Middle frontal gyrus (tissue), 1 donor: ENCODE results near the gene SLC25A26.
"Not testable (repeated sequence)": the region's sequence is repeated elsewhere in the genome, so short reads cannot be mapped to it uniquely, and the experiment has no call there.

ENCODE experiments used
- DNase-seq: peaks from one replicate; pipeline ENCODE4 v3.0.0-alpha.2; 2015; ENCODE audit warnings: low spot score; ENCODE audit errors: extremely low spot score

Gene SLC25A26

DNA sequence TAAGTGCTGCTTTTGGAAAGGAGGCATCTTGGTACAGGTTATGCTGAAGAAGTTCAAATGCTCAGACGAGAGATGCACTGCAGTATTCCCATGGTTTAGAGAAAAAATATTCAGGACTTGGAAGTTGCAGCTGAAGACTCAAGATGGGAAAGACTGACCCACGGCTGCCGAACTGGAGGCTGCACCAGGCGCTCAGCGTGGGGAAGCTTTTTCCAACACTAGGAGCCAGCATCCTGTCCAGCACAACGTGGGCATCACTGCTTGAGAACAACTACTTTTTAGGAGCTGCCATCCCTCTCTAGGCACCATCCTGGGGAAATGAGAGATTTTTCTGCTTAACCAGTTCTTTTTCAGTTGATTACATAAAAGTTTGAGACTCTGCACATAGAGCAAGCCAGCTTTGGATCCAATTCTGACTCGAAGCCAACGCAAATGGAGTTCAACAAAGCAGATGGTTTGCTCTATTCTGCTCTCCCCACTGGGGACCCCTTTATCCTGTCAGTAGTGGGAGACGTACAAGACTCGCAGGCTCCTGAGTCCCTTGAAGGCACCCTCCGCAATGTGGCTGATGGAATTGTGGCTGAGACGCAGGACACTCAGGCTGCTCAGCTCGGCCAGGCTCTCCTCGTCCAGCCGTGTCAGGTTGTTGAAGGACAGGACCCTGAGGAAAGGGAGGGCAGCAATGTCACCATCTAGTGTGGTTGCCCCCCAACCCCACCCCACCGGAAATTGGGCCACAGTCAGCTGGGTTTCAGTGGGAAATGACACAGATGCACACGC lies 186.2 kb downstream of the SLC25A26 start:
- DNase-seq = no peak

DNA sequence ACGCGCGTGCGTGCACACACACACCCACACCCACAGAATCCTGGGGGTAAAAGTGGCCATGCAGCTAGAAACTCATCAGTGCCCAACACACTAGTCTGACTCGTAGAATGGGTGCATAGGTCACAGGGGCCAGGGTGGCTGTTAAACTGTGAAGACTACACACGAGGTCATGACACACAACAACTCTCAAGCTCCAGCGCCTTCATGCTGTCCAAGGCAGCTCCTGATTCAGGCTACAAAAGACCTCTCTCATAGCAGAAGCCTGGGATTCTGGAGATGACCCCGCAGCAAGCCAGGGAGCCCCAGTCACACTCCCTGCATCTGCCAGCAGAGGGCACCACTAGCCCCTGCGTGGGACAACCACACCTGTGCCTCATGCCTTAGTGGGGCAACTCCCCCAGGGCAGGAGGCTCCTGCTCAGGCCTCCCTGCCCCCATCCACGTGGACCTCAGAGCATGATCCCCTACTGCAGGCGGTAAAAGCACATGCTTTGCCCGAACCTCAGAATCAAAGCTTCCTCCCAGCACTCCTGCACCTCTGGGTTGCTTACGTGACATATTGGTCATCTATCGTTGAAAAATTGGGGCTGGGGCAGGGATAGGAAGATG lies 186.9 kb downstream of the SLC25A26 start:
- no peak for DNase-seq

DNA sequence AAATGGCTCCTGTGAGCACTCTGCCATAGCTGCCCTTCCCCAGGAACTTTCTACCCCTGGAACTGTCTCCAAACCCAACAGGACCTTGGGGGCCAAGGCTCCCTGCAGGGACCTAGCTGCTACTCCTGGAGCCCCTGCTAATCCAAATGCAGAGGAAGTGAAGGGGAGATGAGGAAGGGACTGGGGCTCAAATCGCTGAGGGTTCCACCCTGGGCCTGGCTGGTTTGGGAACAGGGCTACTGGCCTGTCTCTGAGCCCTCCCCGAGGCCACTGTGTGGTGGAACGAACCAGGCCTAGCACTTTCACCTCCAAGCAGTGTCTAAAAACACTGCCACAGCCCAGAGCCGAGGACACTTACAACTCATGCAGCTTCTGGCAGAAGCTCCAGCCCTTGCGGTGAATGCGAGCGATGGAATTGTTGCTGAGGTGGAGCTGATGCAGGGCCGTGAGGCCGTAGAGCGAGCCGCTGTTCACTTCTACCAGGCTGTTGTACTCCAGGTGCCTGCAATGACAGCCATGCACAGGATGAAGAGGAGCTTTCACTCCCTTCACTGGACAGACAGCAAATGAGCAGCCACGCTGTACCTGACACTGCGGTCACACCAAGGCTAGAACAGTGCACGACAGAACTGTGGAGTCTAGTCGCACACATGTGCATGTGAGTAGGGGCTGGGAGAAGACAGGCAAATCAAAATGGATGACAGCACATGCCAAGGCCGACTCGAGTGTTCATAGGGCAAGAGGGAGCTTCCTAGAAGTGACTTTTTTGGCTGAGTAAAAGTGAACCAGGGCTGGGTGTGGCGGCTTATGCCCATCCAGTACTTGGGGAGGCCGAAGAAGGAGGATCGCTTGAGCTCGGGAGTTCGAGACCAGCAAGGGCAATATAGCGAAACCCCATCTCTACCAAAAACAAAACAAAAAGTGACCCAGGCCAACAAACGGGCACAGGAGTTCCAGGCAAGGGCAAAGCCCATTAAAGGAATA lies 189.3 kb downstream of the SLC25A26 start:
- DNase-seq = no peak

DNA sequence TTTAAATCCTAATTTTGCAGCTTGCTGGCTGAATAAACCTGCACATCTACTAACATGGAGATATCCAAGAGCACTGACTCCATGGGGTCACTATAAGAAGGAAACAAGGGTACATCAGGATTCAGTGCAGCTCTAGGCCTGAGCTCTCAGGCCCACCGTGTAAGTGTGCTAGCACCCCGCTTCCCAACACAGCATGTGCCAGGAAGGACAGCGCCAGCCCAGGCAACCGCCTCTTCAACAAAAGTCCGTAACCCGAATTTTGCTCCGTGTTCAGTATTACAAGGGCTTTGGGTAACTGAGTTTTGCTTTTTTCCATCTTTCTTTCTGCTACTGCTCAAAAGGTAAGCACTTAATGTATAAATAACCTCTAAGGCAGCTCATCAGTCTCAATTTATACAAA lies 190.2 kb downstream of the SLC25A26 start:
- DNase-seq = no peak

DNA sequence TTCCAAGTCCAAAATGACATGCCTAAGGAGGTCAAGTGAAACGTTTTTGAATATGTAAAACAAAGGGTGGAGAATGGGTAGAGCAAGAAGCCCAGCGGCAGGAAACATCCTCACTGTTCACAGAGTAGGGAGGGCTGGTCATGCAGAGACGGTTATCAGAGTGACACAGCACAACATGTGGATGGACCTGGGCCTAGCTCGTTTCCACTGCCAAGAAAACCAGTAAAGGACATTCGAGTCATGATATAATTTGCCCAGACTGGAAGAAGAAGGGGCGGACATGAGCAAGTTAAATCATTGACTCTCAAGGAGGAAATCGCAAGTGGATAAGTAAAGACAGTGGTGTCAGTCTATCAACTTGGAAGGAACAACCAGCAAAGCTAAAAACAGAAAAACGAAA lies 190.7 kb downstream of the SLC25A26 start:
- no peak for DNase-seq

DNA sequence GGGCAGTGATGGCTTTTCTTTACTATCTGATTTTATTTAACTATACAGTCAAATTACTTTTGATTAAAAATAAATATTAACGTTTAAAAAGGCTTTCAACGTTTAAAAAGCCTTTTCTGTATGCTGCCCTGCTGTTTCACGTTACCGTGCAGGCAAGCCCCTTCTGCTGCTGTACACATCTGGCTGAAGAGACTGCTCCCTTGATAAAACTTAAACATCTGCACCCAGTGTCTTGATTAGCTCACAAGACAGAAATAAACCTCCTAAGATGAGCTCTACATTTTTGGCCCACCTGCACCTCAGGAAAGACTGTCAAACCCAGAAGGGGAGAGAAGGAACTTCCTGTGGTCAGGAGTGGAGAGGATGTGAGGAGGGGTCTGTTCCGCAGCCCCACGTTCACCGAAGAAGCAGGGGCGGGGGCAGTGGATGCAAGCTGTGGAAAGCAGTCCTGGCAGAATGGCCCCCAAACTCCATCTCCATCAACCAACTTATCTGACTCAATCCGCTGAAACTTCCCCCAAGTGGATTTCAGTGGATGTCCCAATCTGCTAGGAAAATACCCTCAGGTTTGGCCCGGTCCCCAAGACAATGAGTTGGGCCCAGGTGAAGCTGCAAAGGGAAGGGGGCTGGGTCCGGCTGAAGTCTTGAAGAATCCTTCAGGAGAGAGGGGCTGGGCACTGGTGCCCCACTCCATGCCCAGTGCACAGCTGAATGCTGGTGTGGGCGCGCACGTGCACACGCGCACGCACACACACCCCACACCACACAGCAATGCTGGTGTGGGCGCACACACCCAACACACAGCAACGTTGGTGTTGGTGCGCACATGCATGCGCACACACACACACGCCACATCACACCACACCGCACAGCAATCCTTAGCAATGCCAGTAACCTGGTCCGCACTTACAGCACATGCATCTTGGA lies 191.4 kb downstream of the SLC25A26 start:
- no peak for DNase-seq

DNA sequence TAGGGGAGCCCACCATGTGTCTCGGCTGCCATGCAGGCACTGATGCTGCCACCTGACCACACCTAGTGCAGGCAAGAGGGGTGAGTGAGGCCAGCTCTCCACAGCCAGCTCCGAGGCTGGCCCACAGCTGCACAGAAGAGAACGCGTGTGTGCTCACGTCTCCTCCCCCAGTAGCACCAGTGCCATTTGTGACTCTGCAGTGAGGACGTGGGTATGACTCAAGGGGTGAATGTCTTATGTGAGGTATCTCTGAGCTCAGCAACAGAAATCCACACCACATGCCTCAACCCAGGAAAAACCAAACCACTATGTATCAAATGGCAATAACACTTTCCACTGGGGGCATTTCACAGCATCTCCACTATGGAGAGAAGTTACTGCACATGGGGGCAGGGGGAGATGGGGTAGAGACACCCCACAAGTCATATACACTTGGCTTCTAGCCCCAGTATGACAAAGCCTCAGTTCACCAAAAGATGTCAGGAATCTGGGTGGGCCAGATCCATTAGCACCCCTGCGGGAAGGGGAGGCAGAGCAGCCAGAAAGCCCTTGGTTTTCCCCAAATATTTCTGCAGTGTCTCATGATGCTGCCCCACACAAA lies 192.4 kb downstream of the SLC25A26 start:
- DNase-seq = no peak

DNA sequence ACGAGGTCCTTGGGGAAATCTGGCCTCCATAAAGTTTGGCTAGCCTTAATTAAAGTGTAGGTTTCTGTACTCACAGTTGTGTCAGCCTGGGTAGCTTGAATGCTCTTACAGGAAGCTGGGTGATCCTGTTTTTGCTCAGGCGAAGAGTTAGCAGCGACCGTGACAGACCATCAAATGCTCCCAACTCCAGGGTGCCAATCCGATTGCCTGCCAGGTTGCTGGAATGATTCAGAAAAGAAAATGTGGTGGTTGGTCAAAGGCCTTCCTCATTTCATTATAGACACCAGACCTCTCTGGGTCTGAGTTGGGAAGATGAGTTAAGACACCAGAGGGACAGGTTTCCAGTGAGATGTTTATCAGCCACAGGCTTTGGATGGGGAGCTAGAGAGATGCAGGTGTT lies 194.0 kb downstream of the SLC25A26 start:
- DNase-seq = no peak

DNA sequence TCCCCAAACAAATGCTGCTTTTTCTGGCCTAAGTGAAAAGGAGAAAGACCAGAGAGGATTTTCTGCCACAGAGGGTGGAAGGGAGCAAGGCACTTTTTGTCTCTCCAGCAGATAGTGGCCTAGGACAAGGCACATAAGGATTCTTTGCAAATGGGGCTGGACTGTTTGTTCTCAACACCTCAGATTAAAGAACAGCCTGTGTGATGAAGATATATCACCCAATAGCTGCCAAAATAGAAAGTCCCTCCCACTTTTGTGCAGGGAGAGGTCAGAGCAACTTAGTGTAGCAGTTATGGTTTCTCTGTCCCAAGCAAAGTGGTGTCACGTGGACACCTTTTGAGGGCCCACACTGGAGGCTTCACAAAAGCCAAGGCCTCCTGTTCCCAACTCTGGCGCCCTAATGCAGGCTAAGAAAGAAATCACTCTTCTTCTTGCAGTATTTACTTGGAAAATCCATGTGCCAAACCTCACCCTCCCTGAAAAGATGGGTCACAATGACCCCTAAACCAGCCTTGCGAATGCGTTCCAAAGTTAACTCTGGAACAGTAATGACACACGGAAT lies 195.1 kb downstream of the SLC25A26 start:
- no peak for DNase-seq

DNA sequence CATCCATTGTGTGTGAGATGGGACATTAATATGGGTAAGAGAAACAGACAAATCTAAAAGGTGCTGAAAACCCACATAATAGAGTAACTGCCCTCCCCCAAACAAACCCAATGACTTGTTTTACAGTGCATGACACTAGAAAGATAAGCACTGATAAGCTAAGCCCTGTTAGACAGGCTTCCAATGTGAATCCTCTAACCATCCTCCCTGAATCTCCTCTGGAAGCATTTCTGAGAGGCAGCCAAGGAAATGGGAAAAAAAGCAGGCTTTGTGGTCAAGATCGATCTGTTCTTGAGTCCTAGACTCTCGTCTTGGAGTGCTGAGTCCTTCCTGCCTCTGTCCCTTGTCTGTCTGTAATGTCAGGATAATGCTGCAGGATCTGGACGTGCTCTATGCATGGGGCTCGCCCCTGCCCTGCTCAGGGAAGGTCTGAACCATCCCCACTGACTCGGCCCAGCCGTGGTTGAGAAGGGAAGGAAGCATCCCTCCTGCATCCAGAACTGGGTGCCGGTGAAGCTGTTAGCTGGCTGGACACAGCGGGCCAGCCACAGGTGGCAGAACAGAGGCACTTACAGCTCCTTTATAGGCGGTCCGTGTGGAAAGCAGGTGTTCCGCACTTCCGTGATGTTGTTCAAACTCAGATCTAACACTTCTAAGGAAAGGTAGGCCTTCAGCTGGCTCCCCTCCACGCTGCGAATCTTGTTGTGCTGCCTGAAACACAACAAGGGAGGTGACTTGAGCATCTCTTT lies 195.9 kb downstream of the SLC25A26 start:
- no peak for DNase-seq

DNA sequence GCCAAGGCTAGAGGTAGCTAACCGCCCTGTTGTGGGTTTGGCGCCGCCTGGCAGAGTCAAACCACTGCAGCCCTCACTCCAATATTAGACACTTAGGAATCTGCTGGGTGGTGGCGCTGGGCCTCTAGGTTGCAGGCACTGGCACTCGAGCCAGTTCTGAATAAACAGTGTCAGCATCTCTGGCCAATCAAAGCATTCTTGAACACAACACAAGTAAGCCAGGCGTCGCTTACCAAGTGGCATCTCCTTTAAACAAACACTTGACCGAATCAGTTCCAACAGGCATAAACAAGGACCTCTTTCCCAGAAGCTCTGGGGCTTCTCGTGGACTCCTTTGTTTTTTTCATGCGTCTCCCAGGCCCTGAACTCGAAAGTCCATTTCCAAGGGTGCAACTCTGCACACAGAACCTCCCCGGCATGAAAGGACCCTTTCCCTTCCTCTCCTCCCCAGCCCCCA lies 197.7 kb downstream of the SLC25A26 start:
- DNase-seq = peak; percentile 61

DNA sequence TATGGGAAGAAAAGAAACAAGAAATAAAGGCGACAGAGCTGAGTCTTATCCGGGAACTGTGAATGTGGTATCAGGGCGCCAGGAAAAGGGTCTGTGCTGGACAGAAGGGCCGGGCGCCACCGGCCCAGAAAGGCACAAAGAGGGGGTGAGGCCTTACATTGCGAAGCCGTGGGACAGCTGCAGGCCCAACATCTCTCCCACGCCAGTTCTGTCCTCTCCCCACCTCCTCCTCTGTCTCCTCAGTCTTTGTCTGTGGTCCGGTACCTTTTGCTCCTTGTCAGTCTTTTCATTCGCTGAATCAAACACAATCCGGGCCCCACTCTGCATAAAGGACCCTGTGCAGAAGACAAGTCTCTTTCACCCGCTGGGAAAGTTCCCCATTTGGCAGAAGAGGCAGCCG lies 198.2 kb downstream of the SLC25A26 start:
- DNase-seq = no peak

DNA sequence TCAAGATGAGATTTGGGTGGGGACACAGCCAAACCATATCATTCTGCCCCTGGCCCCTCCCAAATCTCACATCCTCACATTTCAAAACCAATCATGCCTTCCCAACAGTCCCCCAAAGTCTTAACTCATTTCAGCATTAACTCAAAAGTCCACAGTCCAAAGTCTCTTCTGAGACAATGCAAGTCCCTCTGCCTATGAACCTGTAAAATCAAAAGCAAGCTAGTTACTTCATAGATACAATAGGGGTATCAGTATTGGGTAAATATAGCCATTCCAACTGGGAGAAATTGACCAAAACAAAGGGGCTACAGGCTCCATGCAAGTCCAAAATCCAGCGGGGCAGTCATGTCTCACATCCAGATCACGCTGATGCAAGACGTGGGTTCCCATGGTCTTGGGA lies 200.3 kb downstream of the SLC25A26 start:
- not testable (repeated sequence) for DNase-seq

DNA sequence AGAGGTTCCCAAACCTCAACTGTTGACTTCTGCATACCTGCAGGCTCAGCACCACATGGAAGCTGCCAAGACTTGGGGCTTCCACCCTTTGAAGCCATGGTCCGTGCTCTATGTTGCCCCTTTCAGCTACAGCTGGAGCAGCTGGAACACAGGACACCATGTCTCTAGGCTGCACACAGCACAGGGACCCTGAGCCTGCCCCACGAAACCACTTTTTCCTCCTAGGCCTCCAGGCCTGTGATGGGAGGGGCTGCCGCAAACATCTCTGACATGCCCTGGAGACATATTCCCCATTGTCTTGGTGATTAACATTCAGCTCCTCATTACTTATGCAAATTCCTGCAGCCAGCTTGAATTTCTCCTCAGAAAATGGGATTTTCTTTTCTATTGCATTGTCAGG lies 201.1 kb downstream of the SLC25A26 start:
- DNase-seq = not testable (repeated sequence)

DNA sequence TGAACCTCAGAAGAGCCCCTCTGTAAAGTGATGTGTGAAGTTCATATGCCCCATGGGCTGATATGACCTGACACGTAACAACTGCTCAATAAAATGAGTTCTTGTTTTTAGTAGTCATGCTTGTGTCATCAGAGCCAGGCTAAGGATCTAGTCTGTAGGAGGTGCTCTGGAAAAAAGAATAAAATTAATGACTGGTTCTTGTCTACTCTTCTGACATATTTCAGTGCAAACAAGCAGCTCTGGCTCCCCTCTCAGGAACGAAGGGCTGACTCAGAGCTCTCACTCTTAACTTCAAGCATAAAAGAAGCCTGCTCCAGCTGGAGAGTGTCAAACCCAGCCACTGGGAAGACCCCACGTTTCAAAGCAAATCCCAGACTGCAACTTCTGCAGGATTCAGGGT lies 203.0 kb downstream of the SLC25A26 start:
- no peak for DNase-seq

DNA sequence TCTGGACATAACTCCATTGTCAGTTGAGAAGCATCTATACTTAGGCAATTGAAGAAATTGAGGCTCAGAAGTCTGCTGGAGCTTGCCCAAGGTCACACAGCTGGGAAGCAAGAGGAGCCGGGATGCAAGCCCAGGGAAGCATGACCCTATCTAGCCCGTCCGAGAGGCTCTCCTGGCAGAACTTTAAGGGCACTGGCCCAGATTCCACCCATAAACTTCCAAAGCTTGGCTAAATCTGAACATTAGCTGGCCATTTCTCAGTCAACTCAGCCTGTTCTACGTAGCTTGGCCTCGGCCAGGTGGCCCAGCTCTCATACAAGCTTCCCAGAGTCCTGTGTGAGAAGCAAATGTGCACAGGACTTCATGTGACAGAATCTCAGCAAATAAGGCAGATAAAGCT lies 204.2 kb downstream of the SLC25A26 start:
- DNase-seq = no peak

DNA sequence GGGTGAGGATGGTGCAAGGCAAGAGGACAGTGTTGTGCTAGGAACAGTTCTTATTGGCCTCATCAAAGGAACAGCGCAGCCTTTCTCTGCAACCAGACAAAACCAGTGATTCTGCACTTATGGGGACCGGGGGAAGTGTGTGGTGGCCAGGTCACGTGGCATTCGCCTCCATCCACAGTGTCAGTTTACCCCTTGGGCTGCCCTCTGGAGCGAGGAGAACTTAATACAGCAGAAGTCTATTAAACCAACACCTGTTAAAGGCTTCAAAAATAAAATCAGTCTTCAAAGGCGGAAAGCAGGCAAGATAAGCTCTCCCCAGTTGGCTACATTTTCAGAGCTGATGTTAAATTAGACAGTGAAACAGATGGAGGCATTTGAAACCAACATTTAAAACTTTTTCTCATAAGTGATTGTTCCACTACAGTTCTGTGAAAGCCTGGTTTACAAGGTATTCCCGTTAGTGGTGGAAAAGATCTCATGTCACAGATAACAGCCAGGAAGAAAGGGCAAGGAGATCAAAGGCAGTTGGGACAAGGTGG lies 204.8 kb downstream of the SLC25A26 start:
- DNase-seq = no peak

DNA sequence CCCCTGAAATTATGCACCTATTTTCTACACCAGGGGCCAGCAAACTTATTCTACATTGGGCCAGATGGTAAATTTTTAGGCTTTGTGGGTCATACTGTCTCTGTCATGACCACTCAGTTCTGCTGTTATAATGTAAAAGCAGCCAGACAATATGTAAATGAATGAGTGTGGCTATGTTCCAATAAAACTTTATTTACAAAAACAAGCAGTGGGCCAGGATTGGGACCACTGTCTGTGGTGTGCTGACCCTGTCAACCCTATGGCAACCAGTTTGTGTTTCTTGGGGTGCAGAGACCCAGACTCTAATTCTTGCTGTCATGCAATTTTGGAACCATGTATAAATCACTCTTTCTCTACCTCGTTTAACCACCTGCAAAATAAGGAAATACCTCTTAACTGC lies 205.3 kb downstream of the SLC25A26 start:
- DNase-seq = no peak

DNA sequence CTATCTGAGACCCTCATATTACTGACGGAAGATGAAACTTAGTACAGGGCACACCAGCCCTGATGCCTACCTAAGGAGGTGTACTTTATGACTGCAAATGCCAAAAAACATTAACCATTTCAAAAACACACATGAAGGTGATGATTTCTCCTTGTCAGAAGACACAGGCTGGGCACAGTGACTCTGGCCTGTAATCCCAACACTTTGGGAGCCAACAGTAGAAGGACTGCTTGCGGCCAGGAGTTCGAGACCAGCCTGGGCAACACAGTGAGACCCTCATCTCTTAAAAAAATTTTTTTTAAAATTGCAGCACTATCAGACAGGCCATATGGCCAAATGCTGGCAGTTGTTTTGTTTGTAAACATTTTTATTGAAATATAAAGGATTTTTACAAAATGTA lies 206.6 kb downstream of the SLC25A26 start:
- no peak for DNase-seq
